ENCODE results near the gene MRC1. TPM values are rescaled to one million over a fixed set of nuclear protein-coding genes. Genes with fewer than 3 reads are reported as not detected.
"Not testable (repeated sequence)": the region's sequence is repeated elsewhere in the genome, so short reads cannot be mapped to it uniquely, and the experiment has no call there.

MRC1 gene
- total and polyA plus RNA-seq, 2 of the 8 experiments (the other 6 are each of a cell fraction or from before 2014, with no cell fraction given) = 0.03 to 0.06 TPM

- no peak for TF ChIP-seq RFX5 (IDR thresholded peaks at IDR 0.05; ENCODE audit: borderline replicate concordance, low read depth, low read length)
Measured at GRCh38 chr10:17951868-17952371, 142.8 kb downstream of the MRC1 start, which contains the start of gene SLC39A12 (continued).

- H3K36me3 ChIP-seq (ENCODE audit: control insufficient read depth in 2 of 4, insufficient read depth in 4 of 4, low read length in 3 of 4); FAIRE-seq; H2BK120ac ChIP-seq (replicated peaks; ENCODE audit: low read depth, low read length); H4K8ac ChIP-seq (ENCODE audit: extremely low read depth, insufficient read depth, low read length); POLR2A ChIA-PET (ENCODE audit: partially characterized antibody); H2BK5ac ChIP-seq (ENCODE audit: low read depth, low read length); H3K27ac ChIP-seq (ENCODE audit: low read depth, low read length); H3K79me2 ChIP-seq (ENCODE audit: control insufficient read depth in 1 of 2, insufficient read depth in 2 of 2, low read length in 2 of 2); H4K5ac ChIP-seq (ENCODE audit: insufficient read length, low read depth, low read length); H3K4me2 ChIP-seq (ENCODE audit: insufficient read depth in 1 of 2, low read depth in 2 of 2, low read length in 2 of 2); H2AK5ac ChIP-seq (ENCODE audit: low read depth, low read length); H3K23me2 ChIP-seq (ENCODE audit: low read depth, low read length); CTCF ChIA-PET (ENCODE audit: partially characterized antibody); H2BK15ac ChIP-seq (ENCODE audit: low read length); H3K4me1 ChIP-seq (replicated peaks in 1 of 4; ENCODE audit: control insufficient read depth in 3 of 4, insufficient read depth in 4 of 4, low read length in 3 of 4); H2AFZ ChIP-seq (ENCODE audit: low read length); H3K56ac ChIP-seq (replicated peaks; ENCODE audit: insufficient read length, low read depth, low read length); H3K4ac ChIP-seq (replicated peaks; ENCODE audit: insufficient read length, low read depth, low read length); H3K4me3 ChIP-seq (ENCODE audit: extremely low read depth in 1 of 4, insufficient read depth in 2 of 4, low read depth in 3 of 4, low read length in 4 of 4); H3K18ac ChIP-seq (ENCODE audit: extremely low read depth, low read length); H3K27me3 ChIP-seq (replicated peaks in 1 of 4; ENCODE audit: control insufficient read depth in 3 of 4, extremely low read depth in 1 of 4, insufficient read depth in 3 of 4, low read length in 3 of 4); DNase-seq (ENCODE audit: low read depth in 1 of 2, low spot score in 2 of 2); H3K79me1 ChIP-seq (ENCODE audit: low read depth, low read length); H3K23ac ChIP-seq (ENCODE audit: insufficient read length); H3K9ac ChIP-seq (replicated peaks in 1 of 4; ENCODE audit: extremely low read depth in 1 of 4, low read depth in 3 of 4, low read length in 3 of 4); H3K14ac ChIP-seq (ENCODE audit: insufficient read length); H2BK12ac ChIP-seq (ENCODE audit: low read depth, low read length); H4K91ac ChIP-seq (replicated peaks; ENCODE audit: insufficient read length, low read length); H3K9me3 ChIP-seq (ENCODE audit: insufficient read depth in 2 of 2, low read depth in 1 of 2, low read length in 1 of 2); H4K20me1 ChIP-seq (replicated peaks in 1 of 2; ENCODE audit: control insufficient read depth in 1 of 2, insufficient read depth in 2 of 2, low read length in 2 of 2); H2BK20ac ChIP-seq (ENCODE audit: low read length): not testable (repeated sequence)
- 95% methylated on average over 10 of the region's 10 CpGs; no CpG with 5 or more reads in 1 of the 2 experiments for WGBS, 2 experiments (ENCODE audit: extremely low coverage in 1 of 2, insufficient coverage in 1 of 2, insufficient read length in 1 of 2, insufficient replicate concordance in 2 of 2, low coverage in 1 of 2, low lambda C conversion rate in 2 of 2, missing lambda C conversion rate in 1 of 2)
Measured at GRCh38 chr10:17954372-17954771, 145.2 kb downstream of the MRC1 start.
